HPDE6-E6E7 (cell line): ENCODE results near the gene IKZF2.

ENCODE experiments used
- DNase-seq: peaks from one replicate; pipeline ENCODE4 v3.0.0; 2011; ENCODE audit warnings: missing footprints; ENCODE audit errors: extremely low spot score

The IKZF2 gene

GRCh38 chr2:212958757-212959295 is 192.6 kb downstream of the IKZF2 start:
- DNase-seq, result no peak

- DNase-seq, result no peak
These were observed 193.3 kb downstream of the IKZF2 start for GRCh38 chr2:212958133-212958532.

GRCh38 chr2:212957624-212958023 is 193.8 kb downstream of the IKZF2 start:
- no peak for DNase-seq

- DNase-seq, result peak; percentile 27
These were observed 194.5 kb downstream of the IKZF2 start for GRCh38 chr2:212956665-212957607.

GRCh38 chr2:212953170-212953920 is 198.1 kb downstream of the IKZF2 start:
- no peak for DNase-seq

GRCh38 chr2:212949786-212950185 is 201.6 kb downstream of the IKZF2 start:
- DNase-seq, result no peak
